HG02852 (cell line): ENCODE measurements around the gene E2F2.
"Not testable (repeated sequence)": the region's sequence is repeated elsewhere in the genome, so short reads cannot be mapped to it uniquely, and the experiment has no call there.

Experiments used
- ATAC-seq: cut with Tn5 transposase; IDR thresholded peaks from one replicate; pipeline ENCODE4 v1.9.1; 2021; ENCODE audit warnings: mild to moderate bottlenecking, moderate library complexity; ENCODE audit not compliant: unreplicated experiment

Gene E2F2

GRCh38 chr1:23525558-23526250 is 5.3 kb downstream of the E2F2 start:
- ATAC-seq, result no peak

GRCh38 chr1:23524716-23525401 is 6.2 kb downstream of the E2F2 start:
- ATAC-seq, result no peak

- ATAC-seq, result no peak
Observed at GRCh38 chr1:23524163-23524562, 6.9 kb downstream of the E2F2 start.

- no peak for ATAC-seq
Observed at GRCh38 chr1:23522244-23522982, 8.6 kb downstream of the E2F2 start.

GRCh38 chr1:23521588-23521987 is 9.4 kb downstream of the E2F2 start:
- no peak for ATAC-seq

- no peak for ATAC-seq
Observed at GRCh38 chr1:23517581-23517980, 13.5 kb downstream of the E2F2 start.

GRCh38 chr1:23515905-23516304 is 15.1 kb downstream of the E2F2 start:
- no peak for ATAC-seq

- ATAC-seq, result no peak
Observed at GRCh38 chr1:23514111-23514679, 16.8 kb downstream of the E2F2 start.

GRCh38 chr1:23509896-23510295 is 21.1 kb downstream of the E2F2 start:
- ATAC-seq, result no peak

- ATAC-seq, result no peak
Observed at GRCh38 chr1:23506376-23507107, 24.5 kb downstream of the E2F2 start.

- no peak for ATAC-seq
Observed at GRCh38 chr1:23505851-23506250, 25.2 kb downstream of the E2F2 start.

GRCh38 chr1:23504156-23504555 is 26.9 kb downstream of the E2F2 start:
- not testable (repeated sequence) for ATAC-seq

- no peak for ATAC-seq
Observed at GRCh38 chr1:23502951-23503350, 28.1 kb downstream of the E2F2 start.

- no peak for ATAC-seq
Observed at GRCh38 chr1:23500466-23500865, 30.6 kb downstream of the E2F2 start.

GRCh38 chr1:23497777-23498439 is 33.1 kb downstream of the E2F2 start:
- no peak for ATAC-seq

GRCh38 chr1:23496490-23497181 is 34.4 kb downstream of the E2F2 start:
- no peak for ATAC-seq

- ATAC-seq, result not testable (repeated sequence)
Observed at GRCh38 chr1:23494836-23495235, 36.2 kb downstream of the E2F2 start.

GRCh38 chr1:23492776-23493175 is 38.3 kb downstream of the E2F2 start:
- ATAC-seq, result not testable (repeated sequence)

GRCh38 chr1:23492132-23492720 is 38.8 kb downstream of the E2F2 start:
- no peak for ATAC-seq
